Measurements from ENCODE around the gene TRIP11. TPM values are rescaled to one million over a fixed set of nuclear protein-coding genes. Genes with fewer than 3 reads are reported as not detected.

Gene TRIP11
- total RNA-seq, 3 donors from 2014 or later (not counting 1 experiment from before 2014, with no cell fraction given) = 42.9 to 63.6 (median 49.8) TPM

- peak overlapping the region; percentile 0 for H3K4me3 Mint-ChIP-seq
- Histone ChIP-seq H3K4me3 (ENCODE audit: low read length) (no peak overlapping the region), H3K27ac (ENCODE audit: low read length) (no peak overlapping the region), H3K4me1 (ENCODE audit: control insufficient read depth, insufficient read depth, low read length) (no peaks in the 10 kb centered on the region), H3K27me3 (ENCODE audit: control insufficient read depth, insufficient read depth, low read length) (no peaks in the 10 kb centered on the region), H3K9me3 (ENCODE audit: control insufficient read depth, insufficient read depth, low read length) (no peaks in the 10 kb centered on the region), H3K36me3 (ENCODE audit: control insufficient read depth, insufficient read depth, low read length) (peaks cover 25% of the 10 kb centered on the region)
- H3K9me3 Mint-ChIP-seq = no peaks in the 10 kb centered on the region
- H3K36me3 Mint-ChIP-seq = peaks cover 7% of the 10 kb centered on the region
- DNase-seq (peak in 1 of 2 donors; percentile 13), ATAC-seq (no peak)
- no peaks in the 10 kb centered on the region for H3K27me3 Mint-ChIP-seq (ENCODE audit: low read depth in 2 of 2)
- H3K4me1 Mint-ChIP-seq = peaks cover 22 to 35% of the 10 kb centered on the region in 2 donors
- intact Hi-C loops (cut with micrococcal nuclease) = loop anchor here (1.0 to 2.0 kb wide), 2 partner anchors 347 to 513 kb away; no protein-coding TSS in a partner anchor
- no peak for TF ChIP-seq CTCF (IDR thresholded peaks at IDR 0.05)
- peak overlapping the region; percentile 69 to 84 for H3K27ac Mint-ChIP-seq
These were observed 42.4 kb downstream of the TRIP11 start for GRCh38 chr14:91997492-91997891.

- Mint-ChIP-seq H3K4me3 (no peak overlapping the region), H3K27ac (peak overlapping the region; percentile 69 to 84), H3K9me3 (no peaks in the 10 kb centered on the region), H3K27me3 (ENCODE audit: low read depth in 2 of 2) (no peaks in the 10 kb centered on the region), H3K4me1 (peaks cover 22 to 35% of the 10 kb centered on the region in 2 donors), H3K36me3 (peaks cover 7% of the 10 kb centered on the region)
- peak; percentile 66 for TF ChIP-seq CTCF (IDR thresholded peaks at IDR 0.05)
- WGBS (ENCODE audit: insufficient coverage) = no CpG with 5 or more reads among the region's 2 CpGs
- Histone ChIP-seq H3K36me3 (ENCODE audit: control insufficient read depth, insufficient read depth, low read length) (peaks cover 30% of the 10 kb centered on the region), H3K27me3 (ENCODE audit: control insufficient read depth, insufficient read depth, low read length) (no peaks in the 10 kb centered on the region), H3K27ac (ENCODE audit: low read length) (no peak overlapping the region), H3K9me3 (ENCODE audit: control insufficient read depth, insufficient read depth, low read length) (no peaks in the 10 kb centered on the region), H3K4me3 (ENCODE audit: low read length) (no peak overlapping the region), H3K4me1 (ENCODE audit: control insufficient read depth, insufficient read depth, low read length) (no peaks in the 10 kb centered on the region)
- DNase-seq (peak in 1 of 2 donors; percentile 71), ATAC-seq (peak in 2 of 3 donors; percentile 64 to 65)
- intact Hi-C loops (cut with micrococcal nuclease) = loop anchor here (1.0 to 2.0 kb wide), 2 partner anchors 347 to 512 kb away; no protein-coding TSS in a partner anchor
These were observed 42.9 kb downstream of the TRIP11 start for GRCh38 chr14:91996948-91997371.

GRCh38 chr14:91987192-91987591 is 52.7 kb downstream of the TRIP11 start:
- Mint-ChIP-seq H3K9me3 (no peaks in the 10 kb centered on the region), H3K27ac (no peak overlapping the region), H3K27me3 (ENCODE audit: low read depth in 2 of 2) (no peaks in the 10 kb centered on the region), H3K4me3 (no peak overlapping the region), H3K4me1 (peaks cover 4 to 6% of the 10 kb centered on the region in 2 donors), H3K36me3 (peaks cover 14% of the 10 kb centered on the region)
- TF ChIP-seq CTCF (IDR thresholded peaks at IDR 0.05) = no peak
- DNase-seq = no peak
- Histone ChIP-seq H3K27me3 (ENCODE audit: control insufficient read depth, insufficient read depth, low read length) (no peaks in the 10 kb centered on the region), H3K9me3 (ENCODE audit: control insufficient read depth, insufficient read depth, low read length) (no peaks in the 10 kb centered on the region), H3K4me3 (ENCODE audit: low read length) (no peak overlapping the region), H3K36me3 (ENCODE audit: control insufficient read depth, insufficient read depth, low read length) (peaks cover 69% of the 10 kb centered on the region), H3K4me1 (ENCODE audit: control insufficient read depth, insufficient read depth, low read length) (no peaks in the 10 kb centered on the region), H3K27ac (ENCODE audit: low read length) (no peak overlapping the region)
- 100% methylated on average over 3 of the region's 3 CpGs for WGBS (ENCODE audit: insufficient coverage)
- no peak for ATAC-seq
- intact Hi-C loops (cut with micrococcal nuclease) = no loop called here

All from natural killer cell (primary cell).